NB4 (cell line): Measurements from ENCODE around the gene SLC31A2.

Experiments used
- CTCF ChIP-seq: IDR thresholded peaks from one replicate; pipeline ENCODE4 v1.5.1; 2012; ENCODE audit warnings: low read depth, low read length
- MAX ChIP-seq: IDR thresholded peaks from 2 replicates; pipeline ENCODE4 v1.6.1; 2011; ENCODE audit warnings: low read depth, low read length

- TF ChIP-seq CTCF, result no peak
- TF ChIP-seq MAX, result no peak
Observed at GRCh38 chr9:113177251-113177650, 26.4 kb downstream of the SLC31A2 start.
